HEK293 (cell line): Measurements from ENCODE around the gene OPN1MW.
"Not testable (repeated sequence)": the region's sequence is repeated elsewhere in the genome, so short reads cannot be mapped to it uniquely, and the experiment has no call there.

Experiments
- KLF10 ChIP-seq: fragments of 450-650 bp; IDR thresholded peaks from 2 replicates; pipeline ENCODE4 v1.5.1; 2018; ENCODE audit warnings: missing biosample characterization, mild to moderate bottlenecking, missing genetic modification characterization
- RBAK ChIP-seq: fragments of 450-650 bp; formaldehyde crosslinking; IDR thresholded peaks from 2 replicates; pipeline ENCODE4 v1.5.1; 2016; ENCODE audit warnings: missing biosample characterization, missing genetic modification characterization
- WT1 ChIP-seq: fragments of 450-650 bp; formaldehyde crosslinking; IDR thresholded peaks from 2 replicates; pipeline ENCODE4 v1.5.1; 2016; ENCODE audit warnings: missing biosample characterization, missing genetic modification characterization
- ZNF274 ChIP-seq, 2 experiments: fragments of 200-500 bp in 1 of 2; fragments of 450-650 bp in 1 of 2; sonication (Bioruptor generic) in 1 of 2; formaldehyde crosslinking in 1 of 2; IDR thresholded peaks; 2 replicates each; pipeline versions ENCODE4 v1.5.1 to v1.6.1; 2014 to 2016; ENCODE audit warnings: borderline replicate concordance in 1 of 2, inconsistent platforms in 1 of 2, low read length in 1 of 2, missing biosample characterization in 1 of 2, missing genetic modification characterization in 1 of 2
- ZNF423 ChIP-seq: fragments of 450-650 bp; formaldehyde crosslinking; IDR thresholded peaks from 2 replicates; pipeline ENCODE4 v1.5.1; 2016; ENCODE audit warnings: missing biosample characterization, missing genetic modification characterization
- TF ChIP-seq, protein P1 (sequence below): fragments of 450-650 bp; formaldehyde crosslinking; IDR thresholded peaks from 2 replicates; pipeline ENCODE4 v1.5.1; 2016; ENCODE audit warnings: missing biosample characterization, missing genetic modification characterization
- TF ChIP-seq, protein P2 (sequence below): fragments of 450-650 bp; formaldehyde crosslinking; IDR thresholded peaks from 2 replicates; pipeline ENCODE4 v1.5.1; 2016; ENCODE audit warnings: missing biosample characterization, missing genetic modification characterization
- TF ChIP-seq, protein P3 (sequence below): fragments of 450-650 bp; formaldehyde crosslinking; IDR thresholded peaks from 2 replicates; pipeline ENCODE4 v1.5.1; 2016; ENCODE audit warnings: missing biosample characterization, missing genetic modification characterization

DNA sequence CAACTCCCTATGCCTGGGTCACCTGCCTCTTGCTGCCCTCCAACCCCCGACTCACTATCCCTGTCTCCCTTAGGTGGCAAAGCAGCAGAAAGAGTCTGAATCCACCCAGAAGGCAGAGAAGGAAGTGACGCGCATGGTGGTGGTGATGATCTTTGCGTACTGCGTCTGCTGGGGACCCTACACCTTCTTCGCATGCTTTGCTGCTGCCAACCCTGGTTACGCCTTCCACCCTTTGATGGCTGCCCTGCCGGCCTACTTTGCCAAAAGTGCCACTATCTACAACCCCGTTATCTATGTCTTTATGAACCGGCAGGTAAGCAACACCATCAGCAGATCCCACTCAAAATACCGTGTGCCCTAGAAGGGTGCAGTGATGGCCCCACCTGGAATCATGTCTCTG is 26.2 kb upstream of the OPN1MW start:
- not testable (repeated sequence) for TF ChIP-seq KLF10 (tag by site-specific recombination); ZNF274 (IDR thresholded peaks at IDR 0.05; ENCODE audit: low read length); ZNF274 (tag by site-specific recombination; IDR thresholded peaks at IDR 0.05; ENCODE audit: borderline replicate concordance); WT1 (tag by site-specific recombination); ZNF423 (tag by site-specific recombination); RBAK (tag by site-specific recombination)
- TF ChIP-seq, protein P1, sequence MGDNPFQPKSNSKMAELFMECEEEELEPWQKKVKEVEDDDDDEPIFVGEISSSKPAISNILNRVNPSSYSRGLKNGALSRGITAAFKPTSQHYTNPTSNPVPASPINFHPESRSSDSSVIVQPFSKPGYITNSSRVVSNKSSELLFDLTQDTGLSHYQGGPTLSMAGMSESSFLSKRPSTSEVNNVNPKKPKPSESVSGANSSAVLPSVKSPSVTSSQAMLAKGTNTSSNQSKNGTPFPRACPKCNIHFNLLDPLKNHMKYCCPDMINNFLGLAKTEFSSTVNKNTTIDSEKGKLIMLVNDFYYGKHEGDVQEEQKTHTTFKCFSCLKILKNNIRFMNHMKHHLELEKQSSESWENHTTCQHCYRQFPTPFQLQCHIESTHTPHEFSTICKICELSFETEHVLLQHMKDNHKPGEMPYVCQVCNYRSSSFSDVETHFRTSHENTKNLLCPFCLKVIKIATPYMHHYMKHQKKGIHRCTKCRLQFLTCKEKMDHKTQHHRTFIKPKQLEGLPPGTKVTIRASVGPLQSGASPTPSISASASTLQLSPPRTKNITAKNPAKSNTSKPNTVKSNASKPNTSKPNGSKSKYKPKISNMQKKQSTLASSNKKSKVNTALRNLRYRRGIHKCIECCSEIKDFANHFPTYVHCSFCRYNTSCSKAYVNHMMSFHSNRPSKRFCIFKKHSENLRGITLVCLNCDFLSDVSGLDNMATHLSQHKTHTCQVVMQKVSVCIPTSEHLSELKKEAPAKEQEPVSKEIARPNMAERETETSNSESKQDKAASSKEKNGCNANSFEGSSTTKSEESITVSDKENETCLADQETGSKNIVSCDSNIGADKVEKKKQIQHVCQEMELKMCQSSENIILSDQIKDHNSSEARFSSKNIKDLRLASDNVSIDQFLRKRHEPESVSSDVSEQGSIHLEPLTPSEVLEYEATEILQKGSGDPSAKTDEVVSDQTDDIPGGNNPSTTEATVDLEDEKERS (tag by site-specific recombination): not testable (repeated sequence)
- TF ChIP-seq, protein P2, sequence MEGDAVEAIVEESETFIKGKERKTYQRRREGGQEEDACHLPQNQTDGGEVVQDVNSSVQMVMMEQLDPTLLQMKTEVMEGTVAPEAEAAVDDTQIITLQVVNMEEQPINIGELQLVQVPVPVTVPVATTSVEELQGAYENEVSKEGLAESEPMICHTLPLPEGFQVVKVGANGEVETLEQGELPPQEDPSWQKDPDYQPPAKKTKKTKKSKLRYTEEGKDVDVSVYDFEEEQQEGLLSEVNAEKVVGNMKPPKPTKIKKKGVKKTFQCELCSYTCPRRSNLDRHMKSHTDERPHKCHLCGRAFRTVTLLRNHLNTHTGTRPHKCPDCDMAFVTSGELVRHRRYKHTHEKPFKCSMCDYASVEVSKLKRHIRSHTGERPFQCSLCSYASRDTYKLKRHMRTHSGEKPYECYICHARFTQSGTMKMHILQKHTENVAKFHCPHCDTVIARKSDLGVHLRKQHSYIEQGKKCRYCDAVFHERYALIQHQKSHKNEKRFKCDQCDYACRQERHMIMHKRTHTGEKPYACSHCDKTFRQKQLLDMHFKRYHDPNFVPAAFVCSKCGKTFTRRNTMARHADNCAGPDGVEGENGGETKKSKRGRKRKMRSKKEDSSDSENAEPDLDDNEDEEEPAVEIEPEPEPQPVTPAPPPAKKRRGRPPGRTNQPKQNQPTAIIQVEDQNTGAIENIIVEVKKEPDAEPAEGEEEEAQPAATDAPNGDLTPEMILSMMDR (tag by site-specific recombination): not testable (repeated sequence)
- TF ChIP-seq, protein P3, sequence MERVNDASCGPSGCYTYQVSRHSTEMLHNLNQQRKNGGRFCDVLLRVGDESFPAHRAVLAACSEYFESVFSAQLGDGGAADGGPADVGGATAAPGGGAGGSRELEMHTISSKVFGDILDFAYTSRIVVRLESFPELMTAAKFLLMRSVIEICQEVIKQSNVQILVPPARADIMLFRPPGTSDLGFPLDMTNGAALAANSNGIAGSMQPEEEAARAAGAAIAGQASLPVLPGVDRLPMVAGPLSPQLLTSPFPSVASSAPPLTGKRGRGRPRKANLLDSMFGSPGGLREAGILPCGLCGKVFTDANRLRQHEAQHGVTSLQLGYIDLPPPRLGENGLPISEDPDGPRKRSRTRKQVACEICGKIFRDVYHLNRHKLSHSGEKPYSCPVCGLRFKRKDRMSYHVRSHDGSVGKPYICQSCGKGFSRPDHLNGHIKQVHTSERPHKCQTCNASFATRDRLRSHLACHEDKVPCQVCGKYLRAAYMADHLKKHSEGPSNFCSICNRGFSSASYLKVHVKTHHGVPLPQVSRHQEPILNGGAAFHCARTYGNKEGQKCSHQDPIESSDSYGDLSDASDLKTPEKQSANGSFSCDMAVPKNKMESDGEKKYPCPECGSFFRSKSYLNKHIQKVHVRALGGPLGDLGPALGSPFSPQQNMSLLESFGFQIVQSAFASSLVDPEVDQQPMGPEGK (tag by site-specific recombination): not testable (repeated sequence)
